Parathyroid adenoma (tissue), 2 donors: ENCODE results near the gene GADD45A.

Experiments
- H2AFZ ChIP-seq: fragments of 300-600 bp; sonication (generic); one replicate; pipeline ENCODE4 v1.7.0; 2017; ENCODE audit warnings: antibody characterized with exemption, mild to moderate bottlenecking
- H3K27ac ChIP-seq: fragments of 300-600 bp; sonication (generic); one replicate; pipeline ENCODE4 v1.7.0; 2017
- H3K27me3 ChIP-seq: fragments of 300-600 bp; sonication (generic); one replicate; pipeline ENCODE4 v1.7.0; 2017; ENCODE audit warnings: low read length; ENCODE audit not compliant: control insufficient read depth, insufficient read depth
- H3K36me3 ChIP-seq: fragments of 300-600 bp; sonication (generic); one replicate; pipeline ENCODE4 v1.7.0; 2017; ENCODE audit warnings: low read length; ENCODE audit not compliant: control insufficient read depth, insufficient read depth
- H3K4me1 ChIP-seq: fragments of 300-600 bp; sonication (generic); one replicate; pipeline ENCODE4 v1.7.0; 2017; ENCODE audit warnings: control low read depth
- H3K4me2 ChIP-seq: fragments of 300-600 bp; sonication (generic); one replicate; pipeline ENCODE4 v1.7.0; 2017; ENCODE audit warnings: low read length
- H3K4me3 ChIP-seq: fragments of 300-600 bp; sonication (generic); one replicate; pipeline ENCODE4 v1.7.0; 2017; ENCODE audit warnings: low read depth, low read length
- H3K79me2 ChIP-seq: fragments of 300-600 bp; sonication (generic); one replicate; pipeline ENCODE4 v1.7.0; 2017; ENCODE audit warnings: control low read depth
- H3K9ac ChIP-seq: fragments of 300-600 bp; sonication (generic); one replicate; pipeline ENCODE4 v1.7.0; 2017; ENCODE audit warnings: mild to moderate bottlenecking
- H3K9me3 ChIP-seq: fragments of 300-600 bp; sonication (generic); one replicate; pipeline ENCODE4 v1.7.0; 2017; ENCODE audit warnings: low read length; ENCODE audit not compliant: control insufficient read depth
- CTCF ChIP-seq: fragments of 300-600 bp; sonication (generic); IDR thresholded peaks from one replicate; pipeline ENCODE4 v1.7.0; 2017; ENCODE audit warnings: antibody characterized with exemption, mild to moderate bottlenecking
- donor health status: primary hyperparathyroidism.

GADD45A gene

GRCh38 chr1:67690411-67690810 lies 5.4 kb downstream of the GADD45A start:
- Histone ChIP-seq H3K27me3 (no peaks in the 10 kb centered on the region), H3K27ac (no peak overlapping the region), H3K4me1 (peaks cover 2% of the 10 kb centered on the region), H3K9me3 (no peaks in the 10 kb centered on the region), H3K4me2 (no peak overlapping the region), H3K4me3 (no peak overlapping the region), H3K36me3 (no peaks in the 10 kb centered on the region), H2AFZ (no peak overlapping the region), H3K9ac (no peak overlapping the region), H3K79me2 (no peaks in the 10 kb centered on the region)
- TF ChIP-seq CTCF: no peak

GRCh38 chr1:67691712-67692111 lies 6.7 kb downstream of the GADD45A start:
- no peak for TF ChIP-seq CTCF

GRCh38 chr1:67695963-67696362 lies 11.0 kb downstream of the GADD45A start:
- no peak for TF ChIP-seq CTCF
- H3K4me3 ChIP-seq: no peak overlapping the region
- no peaks in the 10 kb centered on the region for H3K27me3 ChIP-seq

More at GRCh38 chr1:67691712-67692111, 6.7 kb downstream of the GADD45A start:
- H3K9ac ChIP-seq: no peak overlapping the region
- no peaks in the 10 kb centered on the region for H3K79me2 ChIP-seq
- no peaks in the 10 kb centered on the region for H3K9me3 ChIP-seq
- no peaks in the 10 kb centered on the region for H3K27me3 ChIP-seq
- no peak overlapping the region for H2AFZ ChIP-seq
- H3K4me1 ChIP-seq: peaks cover 2% of the 10 kb centered on the region
- H3K36me3 ChIP-seq: no peaks in the 10 kb centered on the region
- no peak overlapping the region for H3K4me3 ChIP-seq
- H3K4me2 ChIP-seq: no peak overlapping the region
- no peak overlapping the region for H3K27ac ChIP-seq

GRCh38 chr1:67696708-67697107 lies 11.7 kb downstream of the GADD45A start:
- no peaks in the 10 kb centered on the region for H3K36me3 ChIP-seq
- H3K9me3 ChIP-seq: no peaks in the 10 kb centered on the region
- H3K4me1 ChIP-seq: no peaks in the 10 kb centered on the region
- no peaks in the 10 kb centered on the region for H3K79me2 ChIP-seq
- H3K4me3 ChIP-seq: no peak overlapping the region
- no peak overlapping the region for H2AFZ ChIP-seq
- H3K27me3 ChIP-seq: no peaks in the 10 kb centered on the region
- no peak overlapping the region for H3K27ac ChIP-seq
- no peak overlapping the region for H3K4me2 ChIP-seq
- H3K9ac ChIP-seq: no peak overlapping the region
- TF ChIP-seq CTCF: no peak

More at GRCh38 chr1:67695963-67696362, 11.0 kb downstream of the GADD45A start:
- no peaks in the 10 kb centered on the region for H3K9me3 ChIP-seq
- H3K36me3 ChIP-seq: no peaks in the 10 kb centered on the region
- H2AFZ ChIP-seq: no peak overlapping the region
- no peaks in the 10 kb centered on the region for H3K4me1 ChIP-seq
- H3K4me2 ChIP-seq: no peak overlapping the region
- H3K79me2 ChIP-seq: no peaks in the 10 kb centered on the region
- no peak overlapping the region for H3K27ac ChIP-seq
- no peak overlapping the region for H3K9ac ChIP-seq

GRCh38 chr1:67700220-67700619 lies 15.2 kb downstream of the GADD45A start:
- no peak overlapping the region for H3K4me3 ChIP-seq

More at GRCh38 chr1:67700220-67700619, 15.2 kb downstream of the GADD45A start:
- Histone ChIP-seq H3K9me3 (no peaks in the 10 kb centered on the region), H3K27me3 (no peaks in the 10 kb centered on the region), H2AFZ (no peak overlapping the region), H3K79me2 (no peaks in the 10 kb centered on the region), H3K4me2 (no peak overlapping the region), H3K9ac (no peak overlapping the region), H3K27ac (no peak overlapping the region), H3K4me1 (no peaks in the 10 kb centered on the region), H3K36me3 (no peaks in the 10 kb centered on the region)
- TF ChIP-seq CTCF: no peak
